ENCODE measurements around the gene ZBTB16.

ZBTB16 gene

GRCh38 chr11:114135737-114136151 is 76.2 kb downstream of the ZBTB16 start:
- no peak for TF ChIP-seq CTCF (IDR thresholded peaks at IDR 0.05; ENCODE audit: borderline replicate concordance, control extremely low read depth, extremely low read depth, insufficient read depth, missing control alignments)
- in situ Hi-C loops (cut with MboI; ENCODE audit: low sequenced_read_pairs, unreplicated experiment) = no loop called here
- DNase-seq (ENCODE audit: low spot score) = no peak

- no peak for DNase-seq (ENCODE audit: low spot score)
- TF ChIP-seq CTCF (IDR thresholded peaks at IDR 0.05; ENCODE audit: borderline replicate concordance, control extremely low read depth, extremely low read depth, insufficient read depth, missing control alignments) = no peak
- in situ Hi-C loops (cut with MboI; ENCODE audit: low sequenced_read_pairs, unreplicated experiment) = no loop called here
These were observed 77.5 kb downstream of the ZBTB16 start for GRCh38 chr11:114136686-114137640.

GRCh38 chr11:114137838-114138237 is 78.3 kb downstream of the ZBTB16 start:
- no peak for TF ChIP-seq CTCF (IDR thresholded peaks at IDR 0.05; ENCODE audit: borderline replicate concordance, control extremely low read depth, extremely low read depth, insufficient read depth, missing control alignments)
- no peak for DNase-seq (ENCODE audit: low spot score)
- in situ Hi-C loops (cut with MboI; ENCODE audit: low sequenced_read_pairs, unreplicated experiment) = no loop called here

GRCh38 chr11:114138411-114138810 is 78.9 kb downstream of the ZBTB16 start:
- no peak for DNase-seq (ENCODE audit: low spot score)
- no peak for TF ChIP-seq CTCF (IDR thresholded peaks at IDR 0.05; ENCODE audit: borderline replicate concordance, control extremely low read depth, extremely low read depth, insufficient read depth, missing control alignments)
- in situ Hi-C loops (cut with MboI; ENCODE audit: low sequenced_read_pairs, unreplicated experiment) = no loop called here

- in situ Hi-C loops (cut with MboI; ENCODE audit: low sequenced_read_pairs, unreplicated experiment) = no loop called here
- DNase-seq (ENCODE audit: low spot score) = no peak
These were observed 81.3 kb downstream of the ZBTB16 start for GRCh38 chr11:114140826-114141225.

More at GRCh38 chr11:114140826-114141225, 81.3 kb downstream of the ZBTB16 start:
- TF ChIP-seq CTCF (IDR thresholded peaks at IDR 0.05; ENCODE audit: borderline replicate concordance, control extremely low read depth, extremely low read depth, insufficient read depth, missing control alignments) = no peak

Data from GM13976 (cell line).